Skeletal muscle satellite cell (primary cell): Measurements from ENCODE around the gene WBP2NL.

Source experiments
- H3K27me3 ChIP-seq: 2 replicates; pipeline ENCODE4 v1.7.0; 2013; ENCODE audit warnings: low read length; ENCODE audit not compliant: control insufficient read depth, insufficient read depth
- H3K36me3 ChIP-seq: 2 replicates; pipeline ENCODE4 v1.7.0; 2013; ENCODE audit warnings: mild to moderate bottlenecking, control low read depth, low read length; ENCODE audit not compliant: insufficient read depth
- H3K4me1 ChIP-seq: 2 replicates; pipeline ENCODE4 v1.7.0; 2013; ENCODE audit warnings: low read length; ENCODE audit not compliant: control insufficient read depth, insufficient read depth
- H3K4me2 ChIP-seq: 2 replicates; pipeline ENCODE4 v1.7.0; 2013; ENCODE audit warnings: mild to moderate bottlenecking, low read length
- H3K4me3 ChIP-seq: 2 replicates; pipeline ENCODE4 v1.7.0; 2013; ENCODE audit warnings: low read length
- H3K9ac ChIP-seq: 2 replicates; pipeline ENCODE4 v1.7.0; 2013; ENCODE audit warnings: mild to moderate bottlenecking, low read depth, low read length, moderate library complexity
- H3K9me3 ChIP-seq: replicated peaks from 2 replicates; pipeline ENCODE4 v1.7.0; 2013; ENCODE audit warnings: mild to moderate bottlenecking, control low read depth, low read length

WBP2NL gene

DNA sequence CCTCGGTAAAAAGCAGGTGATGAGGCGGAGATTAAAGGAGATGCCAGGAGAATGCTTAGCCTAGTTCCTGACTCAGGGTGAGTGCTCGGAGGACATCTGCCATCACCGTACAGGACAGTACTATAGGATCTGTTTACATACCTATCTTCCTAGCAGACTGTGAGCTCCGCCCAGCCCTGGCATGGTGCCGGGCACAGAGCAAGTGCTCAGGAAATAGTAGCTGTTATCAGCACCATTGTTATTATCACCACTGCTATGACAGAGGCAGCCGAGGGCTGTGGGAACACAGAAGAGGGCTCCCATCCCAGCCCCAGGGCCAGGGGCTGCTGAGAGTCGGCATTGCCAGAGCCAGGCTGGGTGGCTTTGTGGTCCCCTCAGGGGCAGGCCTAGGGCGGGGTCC is 30.0 kb upstream of the WBP2NL start:
- no peaks in the 10 kb centered on the region for H3K4me1 ChIP-seq
- H3K36me3 ChIP-seq = no peaks in the 10 kb centered on the region
- no peak overlapping the region for H3K4me2 ChIP-seq
- H3K9me3 ChIP-seq = no peaks in the 10 kb centered on the region
- peaks cover 41% of the 10 kb centered on the region for H3K27me3 ChIP-seq
- H3K4me3 ChIP-seq = no peak overlapping the region
- H3K9ac ChIP-seq = no peak overlapping the region

DNA sequence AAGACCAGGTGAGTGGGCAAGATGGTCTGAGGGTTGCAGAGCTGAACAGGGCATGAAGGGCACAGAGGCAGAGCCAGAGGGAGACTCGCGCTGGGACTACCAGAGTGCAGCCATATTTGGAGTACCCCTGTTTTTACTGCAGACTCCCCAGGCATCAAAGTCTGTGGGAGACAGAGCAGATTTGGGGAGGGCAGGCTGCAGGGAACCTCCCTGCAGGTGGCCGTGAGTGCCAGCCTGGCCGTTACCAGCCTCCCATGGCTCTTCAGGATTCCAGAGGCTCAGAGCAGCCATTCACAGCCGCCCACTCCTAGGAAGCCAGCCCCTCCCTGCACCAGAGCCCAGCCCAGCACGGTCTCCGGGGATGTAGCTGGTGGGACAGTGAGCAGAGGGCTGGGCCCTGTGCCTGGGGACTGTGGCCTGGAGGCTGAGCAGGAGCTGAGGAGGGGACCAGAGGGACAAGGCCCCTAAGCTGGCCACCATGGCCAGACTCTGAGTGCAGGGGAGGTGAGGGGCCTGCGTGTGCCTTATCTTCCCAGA is 29.4 kb upstream of the WBP2NL start, which contains the start of gene SEPTIN3:
Gene SEPTIN3 (plus strand): TSS at position 334 of the 537 bp plus-strand sequence. CDS start 2,050 bp downstream, outside the sequence.
- Histone ChIP-seq H3K9me3 (no peaks in the 10 kb centered on the region), H3K36me3 (no peaks in the 10 kb centered on the region), H3K4me2 (no peak within 1 kb of the TSS), H3K27me3 (peaks cover 35% of the 10 kb centered on the region), H3K9ac (no peak within 1 kb of the TSS), H3K4me3 (no peak within 1 kb of the TSS), H3K4me1 (no peaks in the 10 kb centered on the region)

DNA sequence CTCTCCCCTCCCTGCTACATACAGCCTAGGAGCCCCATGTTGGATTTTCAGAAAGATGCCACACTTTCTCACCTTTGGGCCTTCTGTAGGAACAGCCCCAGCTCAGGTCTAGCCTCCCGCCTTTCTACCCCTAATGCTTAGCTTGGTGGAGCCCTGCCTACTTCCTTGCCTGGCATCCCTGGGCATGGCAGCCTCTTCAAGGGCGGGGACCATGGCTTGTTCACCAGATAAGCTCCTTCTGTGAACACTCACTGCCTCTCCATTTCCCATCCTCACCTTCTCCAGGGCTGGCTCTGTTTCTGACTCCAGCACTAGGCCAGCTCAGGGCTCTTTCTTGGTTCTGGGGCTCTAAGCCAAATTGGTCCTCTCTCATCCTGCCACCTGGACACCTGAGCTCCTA is 28.0 kb upstream of the WBP2NL start:
- peaks cover 40% of the 10 kb centered on the region for H3K27me3 ChIP-seq
- H3K4me3 ChIP-seq = no peak overlapping the region
- no peaks in the 10 kb centered on the region for H3K36me3 ChIP-seq
- H3K9ac ChIP-seq = no peak overlapping the region
- no peaks in the 10 kb centered on the region for H3K4me1 ChIP-seq
- H3K4me2 ChIP-seq = no peak overlapping the region
- H3K9me3 ChIP-seq = no peaks in the 10 kb centered on the region

DNA sequence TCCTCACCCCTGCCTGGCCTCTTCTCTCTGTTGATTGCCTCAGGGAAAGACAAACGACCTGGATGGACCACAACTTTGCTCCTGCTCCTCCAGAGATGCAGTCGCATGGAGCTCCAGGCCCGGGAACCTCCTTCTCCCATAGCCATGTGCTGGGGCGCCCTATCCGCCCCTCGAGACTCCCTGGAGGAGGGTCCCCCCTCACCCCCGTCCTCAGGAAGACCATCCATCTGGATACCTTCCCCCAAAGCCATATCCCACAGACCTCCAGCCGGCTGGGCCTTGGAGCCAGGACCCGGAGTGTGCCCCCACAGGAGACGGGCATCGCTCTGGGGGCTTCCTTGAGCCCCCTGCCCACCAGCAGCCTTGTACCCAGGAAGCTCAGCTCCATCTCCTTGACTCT is 27.2 kb upstream of the WBP2NL start:
- Histone ChIP-seq H3K36me3 (no peaks in the 10 kb centered on the region), H3K4me2 (no peak overlapping the region), H3K27me3 (peaks cover 48% of the 10 kb centered on the region), H3K4me1 (no peaks in the 10 kb centered on the region), H3K4me3 (no peak overlapping the region), H3K9ac (no peak overlapping the region), H3K9me3 (no peaks in the 10 kb centered on the region)

DNA sequence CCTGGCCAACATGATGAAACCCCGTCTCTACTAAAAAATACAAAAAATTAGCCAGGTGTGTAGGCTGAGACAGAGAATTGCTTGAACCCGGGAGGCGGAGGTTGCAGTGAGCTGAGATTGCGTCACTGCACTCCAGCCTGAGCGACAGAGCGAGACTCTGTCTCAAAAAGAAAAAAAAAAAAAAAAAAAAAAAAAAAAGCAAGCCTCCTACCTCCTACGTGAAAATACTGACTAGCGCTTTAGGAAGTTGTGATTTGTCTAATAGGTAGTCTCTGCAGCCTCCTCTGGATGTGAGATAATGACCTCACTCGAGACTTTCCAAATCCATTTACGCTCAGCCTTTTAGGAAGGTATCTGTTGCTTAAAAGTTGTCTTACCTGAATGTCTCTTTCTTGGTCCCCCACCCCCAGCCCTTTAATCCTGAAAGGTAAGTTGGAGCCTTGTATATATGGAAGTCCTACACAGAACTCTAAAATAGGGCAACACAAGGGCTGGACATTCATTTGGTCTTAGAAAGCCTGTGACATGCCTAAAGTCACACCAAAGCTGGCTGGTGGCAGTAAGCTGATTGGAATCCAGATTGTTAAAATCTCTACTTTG is 23.8 kb upstream of the WBP2NL start:
- Histone ChIP-seq H3K9ac (no peak overlapping the region), H3K27me3 (peaks cover 74% of the 10 kb centered on the region), H3K4me1 (no peaks in the 10 kb centered on the region), H3K4me2 (no peak overlapping the region), H3K4me3 (no peak overlapping the region), H3K9me3 (no peaks in the 10 kb centered on the region), H3K36me3 (no peaks in the 10 kb centered on the region)

DNA sequence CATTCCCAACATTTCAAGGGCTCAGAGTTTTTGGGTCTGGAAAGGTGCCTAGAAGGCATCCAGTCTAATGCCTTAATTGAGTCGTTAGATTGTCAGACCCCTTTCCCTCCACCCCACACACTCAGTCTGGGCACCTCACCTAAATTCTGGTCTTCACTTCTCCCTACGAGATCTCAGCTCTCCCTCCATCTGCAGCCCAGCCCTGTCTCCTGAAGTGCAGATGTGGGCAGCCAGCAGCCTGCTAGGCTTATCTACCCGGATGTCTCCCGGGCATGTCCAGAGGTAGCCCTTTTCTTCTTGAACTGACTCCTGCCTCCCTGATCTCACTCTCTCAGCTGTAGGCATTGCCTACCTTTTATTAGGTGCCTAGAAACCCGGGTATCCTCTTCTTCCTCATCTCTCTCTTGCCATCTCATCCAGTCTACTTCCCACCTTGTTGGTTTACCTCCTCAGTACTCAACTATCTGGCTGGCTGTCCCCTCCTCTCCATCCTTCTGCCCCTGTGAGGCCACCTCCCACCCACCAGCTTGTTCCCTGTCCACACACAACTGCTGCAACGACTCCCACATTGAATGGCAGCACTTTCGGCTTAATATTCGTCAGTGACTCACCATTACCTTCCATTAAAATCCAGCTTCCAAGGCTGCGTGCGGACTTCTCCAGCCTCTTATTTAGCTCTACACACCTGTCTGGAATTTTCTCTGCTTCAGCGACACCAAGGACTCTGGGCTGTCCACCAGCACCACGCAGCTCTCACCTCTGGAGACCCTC is 23.1 kb upstream of the WBP2NL start:
- Histone ChIP-seq H3K9me3 (no peaks in the 10 kb centered on the region), H3K9ac (no peak overlapping the region), H3K4me3 (no peak overlapping the region), H3K4me1 (no peaks in the 10 kb centered on the region), H3K27me3 (peaks cover 70% of the 10 kb centered on the region), H3K4me2 (no peak overlapping the region), H3K36me3 (no peaks in the 10 kb centered on the region)

DNA sequence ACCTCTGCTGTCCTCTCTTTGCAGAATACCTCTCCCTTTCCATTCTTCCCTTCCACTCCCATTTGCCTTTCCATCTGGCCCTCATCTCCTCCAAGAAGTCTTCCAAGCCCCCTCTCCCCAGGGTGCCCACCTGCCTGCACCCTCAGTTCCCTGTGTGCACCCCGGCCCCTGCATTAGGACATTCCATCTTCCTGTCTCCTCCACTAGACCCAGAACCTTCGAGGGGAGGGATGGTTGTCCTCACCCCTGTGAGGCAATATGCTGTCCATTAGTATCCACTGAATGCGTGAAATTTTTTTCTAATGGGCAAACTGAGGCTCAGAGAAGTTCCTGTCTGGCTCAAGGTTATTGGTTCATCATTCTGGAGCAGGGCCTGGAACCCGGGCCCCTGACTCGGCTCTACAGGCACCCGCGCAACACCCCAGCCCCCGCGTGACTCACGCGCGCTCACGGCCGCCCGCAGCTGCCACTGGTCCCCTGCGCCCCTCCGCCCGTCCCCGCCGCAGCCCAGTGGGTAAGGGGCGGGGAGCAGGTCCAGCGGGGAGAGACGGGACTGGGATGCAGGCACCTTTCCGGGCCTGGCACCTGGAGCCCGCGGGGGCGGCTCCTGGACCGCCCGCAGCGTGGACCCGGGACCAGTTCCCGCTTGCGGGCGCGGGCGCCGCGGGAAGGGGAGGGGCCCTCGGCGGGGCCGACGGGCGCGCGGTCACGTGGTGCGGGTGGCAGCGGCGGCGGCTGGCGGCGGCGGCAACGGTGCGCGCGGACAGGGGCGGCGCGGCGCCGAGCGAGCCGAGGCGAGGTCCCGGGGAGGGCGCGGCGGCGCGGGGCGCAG is 22.3 kb upstream of the WBP2NL start:
- peak overlapping the region; percentile 54 for H3K4me3 ChIP-seq
- H3K9ac ChIP-seq = no peak overlapping the region
- H3K36me3 ChIP-seq = no peaks in the 10 kb centered on the region
- H3K9me3 ChIP-seq = no peaks in the 10 kb centered on the region
- no peaks in the 10 kb centered on the region for H3K4me1 ChIP-seq
- H3K4me2 ChIP-seq = peak overlapping the region; percentile 75
- peaks cover 64% of the 10 kb centered on the region for H3K27me3 ChIP-seq

DNA sequence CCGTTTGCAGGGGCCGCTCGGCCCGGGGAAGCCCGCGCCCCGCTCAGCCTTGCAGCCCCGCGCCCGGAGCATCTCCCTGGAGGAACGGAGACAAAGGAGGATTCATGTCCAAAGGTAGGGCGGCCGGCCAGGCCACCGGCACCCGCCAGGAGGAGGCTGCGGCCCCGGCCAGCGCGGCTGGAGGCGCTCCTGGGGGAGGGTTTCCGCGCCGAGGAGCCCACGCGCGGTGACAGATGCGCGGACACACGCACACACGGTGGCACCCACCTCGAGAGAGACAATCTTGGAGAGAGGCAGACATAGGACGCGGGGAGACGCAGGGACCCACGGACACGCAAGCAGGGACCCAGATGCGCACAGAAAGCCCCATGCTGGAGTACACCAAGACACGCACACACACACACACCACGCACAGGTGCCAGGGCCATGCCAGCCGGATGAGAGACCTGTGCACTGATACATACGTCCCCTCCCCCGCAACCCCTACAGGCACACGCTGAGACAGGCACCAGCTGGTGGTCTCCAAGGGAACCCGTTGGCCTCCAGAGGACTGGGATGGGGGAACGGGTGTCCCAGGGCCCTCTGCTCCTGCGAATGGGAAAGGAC is 21.5 kb upstream of the WBP2NL start:
- Histone ChIP-seq H3K36me3 (no peaks in the 10 kb centered on the region), H3K27me3 (peaks cover 57% of the 10 kb centered on the region), H3K4me3 (peak overlapping the region; percentile 39), H3K4me1 (no peaks in the 10 kb centered on the region), H3K4me2 (peak overlapping the region; percentile 47), H3K9ac (no peak overlapping the region), H3K9me3 (no peaks in the 10 kb centered on the region)

DNA sequence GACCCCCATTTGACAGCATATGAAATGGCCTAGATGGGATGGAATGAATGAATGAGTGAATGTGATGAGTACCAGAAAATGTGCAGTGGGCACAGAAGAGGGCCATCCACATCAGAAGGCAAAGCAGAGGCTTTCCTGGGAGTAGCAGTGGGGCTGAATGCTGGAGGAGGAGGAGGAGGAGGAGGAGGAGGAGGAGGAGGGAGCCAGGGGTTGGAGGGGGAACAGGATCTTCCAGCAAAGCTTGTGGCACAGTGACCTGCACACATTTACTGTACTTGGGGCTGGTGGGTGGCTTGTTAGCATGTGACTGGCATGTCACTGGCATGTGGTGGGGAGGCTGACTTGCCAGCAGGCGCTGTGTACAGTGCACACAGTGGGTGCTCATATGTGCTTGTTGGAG is 19.9 kb upstream of the WBP2NL start:
- Histone ChIP-seq H3K27me3 (peaks cover 53% of the 10 kb centered on the region), H3K4me1 (no peaks in the 10 kb centered on the region), H3K9me3 (no peaks in the 10 kb centered on the region), H3K4me2 (no peak overlapping the region), H3K4me3 (no peak overlapping the region), H3K9ac (no peak overlapping the region), H3K36me3 (no peaks in the 10 kb centered on the region)

DNA sequence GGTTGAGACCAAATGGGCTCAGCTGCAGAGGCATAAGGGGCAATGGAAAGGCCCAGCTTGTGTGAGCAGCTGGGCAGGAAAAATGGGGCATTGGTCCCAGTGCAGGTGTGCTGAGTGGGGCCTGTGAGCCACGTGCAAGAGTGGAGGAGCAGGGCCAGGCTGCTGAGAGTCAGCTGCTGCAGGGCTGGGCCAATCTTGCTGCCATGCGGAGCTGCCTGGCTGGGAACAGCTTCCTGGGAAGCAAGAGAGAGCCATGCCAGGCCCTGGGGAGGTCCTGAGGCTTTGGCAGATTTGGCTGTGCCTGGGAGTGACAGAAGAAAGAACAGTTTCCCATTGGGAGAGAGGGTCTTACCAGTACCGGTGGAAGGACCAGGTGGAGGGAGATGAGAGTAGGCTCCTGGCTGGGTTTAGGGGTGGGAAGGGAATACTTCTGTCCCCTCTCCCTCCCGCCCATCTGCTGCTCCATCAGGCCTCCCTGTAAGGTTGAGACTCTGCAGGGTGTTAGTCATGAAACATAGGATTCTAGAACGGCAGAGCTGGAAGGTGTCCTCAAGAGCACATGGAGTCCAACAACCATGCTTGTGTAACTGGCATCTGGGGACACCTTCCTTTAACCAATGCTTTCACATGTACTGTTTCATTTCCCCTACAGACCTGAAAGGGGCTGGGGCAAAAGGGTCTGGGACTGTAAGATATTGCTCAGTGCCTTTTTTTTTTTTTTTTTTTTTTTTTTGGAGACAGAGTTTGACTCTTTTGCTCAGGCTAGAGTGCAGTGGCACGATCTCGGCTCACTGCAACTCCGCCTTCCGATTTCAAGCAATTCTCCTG is 19.0 kb upstream of the WBP2NL start:
- Histone ChIP-seq H3K27me3 (peaks cover 57% of the 10 kb centered on the region), H3K9ac (no peak overlapping the region), H3K36me3 (no peaks in the 10 kb centered on the region), H3K4me2 (no peak overlapping the region), H3K4me1 (no peaks in the 10 kb centered on the region), H3K9me3 (no peaks in the 10 kb centered on the region), H3K4me3 (no peak overlapping the region)
